Measurements from ENCODE around the gene PTGES2. TPM values are rescaled to one million over a fixed set of nuclear protein-coding genes. Genes with fewer than 3 reads are reported as not detected.

Gene PTGES2
- total and polyA plus RNA-seq, 9 of the 15 experiments (the other 6 are each of a cell fraction or from before 2014, with no cell fraction given) = 2.4 to 196 (median 90.1) TPM

GRCh38 chr9:128099231-128099931, 28.1 kb downstream of the PTGES2 start (continued):
- TF ChIP-seq ZBTB49 (CRISPR knock-in tag; IDR thresholded peaks at IDR 0.05; ENCODE audit: borderline replicate concordance) (no peak), HDAC2 (IDR thresholded peaks at IDR 0.05) (0 out of 2 replicates have a peak, but pooled peaks have one; percentile 39), FOXK1 (CRISPR knock-in tag; IDR thresholded peaks at IDR 0.05; ENCODE audit: borderline replicate concordance) (no peak), MTA2 (IDR thresholded peaks at IDR 0.05; ENCODE audit: low read depth) (0 out of 2 replicates have a peak, but pooled peaks have one; percentile 22), HDAC1 (IDR thresholded peaks at IDR 0.05) (peak in 1 of 2 experiments; percentile 61; a peak in 2 of 4 replicates), RCOR1 (IDR thresholded peaks at IDR 0.05; ENCODE audit: borderline replicate concordance in 1 of 2, low read depth in 2 of 2, low read length in 2 of 2) (peak in 1 of 2 experiments; percentile 72; a peak in 2 of 4 replicates), DPF2 (IDR thresholded peaks at IDR 0.05) (peak; percentile 52), EZH2 (IDR thresholded peaks at IDR 0.05; ENCODE audit: borderline replicate concordance, low read depth, low read length) (no peak), POLR2AphosphoS2 (IDR thresholded peaks at IDR 0.05; ENCODE audit: low read length) (no peak), ARID1B (IDR thresholded peaks at IDR 0.05) (peak; percentile 76; the same call in 1 of the 2 replicates), SRSF7 (optimal IDR thresholded peaks at IDR 0.05; ENCODE audit: low read depth, low read length) (no peak), U2AF1 (optimal IDR thresholded peaks at IDR 0.05; ENCODE audit: low read depth, low read length) (no peak), KLF16 (IDR thresholded peaks at IDR 0.05) (0 out of 2 replicates have a peak, but pooled peaks have one; percentile 6), RFX5 (IDR thresholded peaks at IDR 0.05; ENCODE audit: low read depth, low read length) (no peak), TEAD1 (CRISPR knock-in tag; IDR thresholded peaks at IDR 0.05) (peak in 1 of 2 experiments; percentile 89; a peak in 2 of 4 replicates), WHSC1 (IDR thresholded peaks at IDR 0.05; ENCODE audit: low read length) (no peak), ELF2 (CRISPR knock-in tag; IDR thresholded peaks at IDR 0.05) (no peak), CXXC5 (CRISPR knock-in tag; IDR thresholded peaks at IDR 0.05) (peak; percentile 14; the same call in 1 of the 2 replicates), PKNOX1 (IDR thresholded peaks at IDR 0.05) (peak; percentile 95), MBD2 (IDR thresholded peaks at IDR 0.05; ENCODE audit: borderline replicate concordance, low read depth) (0 out of 2 replicates have a peak, but pooled peaks have one; percentile 11), SP1 (CRISPR knock-in tag; IDR thresholded peaks at IDR 0.05) (no peak), TCF3 (CRISPR knock-in tag; IDR thresholded peaks at IDR 0.05) (peak; percentile 84), HDGF (IDR thresholded peaks at IDR 0.05) (no peak)
